Activated CD8-positive, alpha-beta memory T cell treated with anti-CD3 and anti-CD28 coated beads for 36 hours (primary cell): Measurements from ENCODE around the gene ELFN1. TPM values are rescaled to one million over a fixed set of nuclear protein-coding genes. Genes with fewer than 3 reads are reported as not detected.
"Not testable (repeated sequence)": the region's sequence is repeated elsewhere in the genome, so short reads cannot be mapped to it uniquely, and the experiment has no call there.

Source experiments
- CTCF ChIA-PET: fragments of 350-600 bp; sonication (Branson Sonifier 250); formaldehyde crosslinking; loops from one replicate; lab custom pipeline; 2021; ENCODE audit warnings: antibody characterized with exemption; lab: Charles Lee
- POLR2A ChIA-PET: fragments of 350-600 bp; sonication (Branson Sonifier 250); formaldehyde crosslinking; loops from one replicate; lab custom pipeline; 2021; ENCODE audit warnings: antibody characterized with exemption; lab: Charles Lee
- total RNA-seq, 2 experiments: library from RNA; stranded (reverse); gene quantifications; one replicate each; pipeline ENCODE4 v1.2.3, GENCODE V29; 2021

Gene ELFN1
- total RNA-seq, 2 experiments from 2014 or later: 0.17 to 0.27 TPM

GRCh38 chr7:1716263-1717094 lies 46.4 kb downstream of the ELFN1 start:
- ChIA-PET POLR2A (no interaction called here), CTCF (no interaction called here)

GRCh38 chr7:1717095-1717483 lies 47.0 kb downstream of the ELFN1 start:
- ChIA-PET POLR2A (no interaction called here), CTCF (no interaction called here)

GRCh38 chr7:1717903-1718676 lies 48.0 kb downstream of the ELFN1 start:
- CTCF ChIA-PET: no interaction called here

GRCh38 chr7:1718850-1719249 lies 48.8 kb downstream of the ELFN1 start:
- CTCF ChIA-PET, POLR2A ChIA-PET: not testable (repeated sequence)

More at GRCh38 chr7:1717903-1718676, 48.0 kb downstream of the ELFN1 start:
- POLR2A ChIA-PET: no interaction called here

- POLR2A ChIA-PET, CTCF ChIA-PET: not testable (repeated sequence)
Measured at GRCh38 chr7:1719256-1719655, 49.2 kb downstream of the ELFN1 start.

GRCh38 chr7:1719913-1720312 lies 49.8 kb downstream of the ELFN1 start:
- ChIA-PET CTCF (no interaction called here), POLR2A (no interaction called here)

GRCh38 chr7:1720326-1720725 lies 50.2 kb downstream of the ELFN1 start:
- POLR2A ChIA-PET: no interaction called here
- CTCF ChIA-PET: interaction anchor here (1.0 kb wide), 1 partner anchor 10 kb away, joined by 4 read pairs; no protein-coding TSS in a partner anchor

- POLR2A ChIA-PET: no interaction called here
Measured at GRCh38 chr7:1721047-1721690, 51.1 kb downstream of the ELFN1 start.

GRCh38 chr7:1723254-1723653 lies 53.2 kb downstream of the ELFN1 start:
- CTCF ChIA-PET: no interaction called here

More at GRCh38 chr7:1721047-1721690, 51.1 kb downstream of the ELFN1 start:
- CTCF ChIA-PET: interaction anchor here (1.0 kb wide), 1 partner anchor 11 kb away, joined by 4 read pairs; no protein-coding TSS in a partner anchor

GRCh38 chr7:1724118-1724910 lies 54.2 kb downstream of the ELFN1 start:
- ChIA-PET CTCF (no interaction called here), POLR2A (no interaction called here)

More at GRCh38 chr7:1723254-1723653, 53.2 kb downstream of the ELFN1 start:
- POLR2A ChIA-PET: no interaction called here

GRCh38 chr7:1725199-1725690 lies 55.2 kb downstream of the ELFN1 start:
- POLR2A ChIA-PET: no interaction called here
- CTCF ChIA-PET: no interaction called here

- CTCF ChIA-PET: no interaction called here
- POLR2A ChIA-PET: no interaction called here
Measured at GRCh38 chr7:1725766-1726630, 55.9 kb downstream of the ELFN1 start.

GRCh38 chr7:1727079-1727478 lies 57.0 kb downstream of the ELFN1 start:
- ChIA-PET POLR2A (no interaction called here), CTCF (no interaction called here)

- POLR2A ChIA-PET: no interaction called here
- CTCF ChIA-PET: no interaction called here
Measured at GRCh38 chr7:1727812-1728570, 57.9 kb downstream of the ELFN1 start.

- ChIA-PET POLR2A (no interaction called here), CTCF (no interaction called here)
Measured at GRCh38 chr7:1729183-1729582, 59.1 kb downstream of the ELFN1 start.

GRCh38 chr7:1729773-1730172 lies 59.7 kb downstream of the ELFN1 start:
- ChIA-PET CTCF (no interaction called here), POLR2A (interaction anchor here (0.6 kb wide), 1 partner anchor 136 kb away, joined by 4 read pairs; no protein-coding TSS in a partner anchor)

GRCh38 chr7:1732072-1732471 lies 62.0 kb downstream of the ELFN1 start:
- CTCF ChIA-PET: no interaction called here
- POLR2A ChIA-PET: no interaction called here
